GM23338 (cell line): ENCODE results near the gene PDE4D. TPM values are rescaled to one million over a fixed set of nuclear protein-coding genes. Genes with fewer than 3 reads are reported as not detected.

ENCODE experiments used
- ATAC-seq: fragments of 200-7000 bp; cut with Tn5 transposase; 3 replicates; pipeline ENCODE4 v1.9.1; 2020
- DNase-seq: peaks from one replicate; pipeline ENCODE4 v3.0.0-alpha.2; 2015; ENCODE audit warnings: low spot score
- H2AFZ ChIP-seq: fragments of 200-600 bp; sonication (generic); 2 replicates; pipeline ENCODE4 v1.8.0; 2016; ENCODE audit warnings: antibody characterized with exemption, mild to moderate bottlenecking, moderate library complexity
- H3F3A ChIP-seq: fragments of 200-600 bp; sonication (generic); replicated peaks from 2 replicates; pipeline ENCODE4 v1.8.0; 2017; ENCODE audit warnings: antibody characterized with exemption, mixed run types, low read depth
- H3K27ac ChIP-seq: fragments of 200-600 bp; sonication (generic); 2 replicates; pipeline ENCODE4 v1.6.1; 2016; ENCODE audit warnings: low read depth
- H3K27me3 ChIP-seq: fragments of 200-600 bp; sonication (generic); 2 replicates; pipeline ENCODE4 v1.8.0; 2016; ENCODE audit warnings: mild to moderate bottlenecking, mixed run types, moderate library complexity; ENCODE audit not compliant: insufficient read depth
- H3K36me3 ChIP-seq: fragments of 200-600 bp; sonication (generic); 2 replicates; pipeline ENCODE4 v1.8.0; 2016; ENCODE audit warnings: mild to moderate bottlenecking; ENCODE audit not compliant: insufficient read depth
- H3K4me1 ChIP-seq: fragments of 200-600 bp; sonication (generic); 2 replicates; pipeline ENCODE4 v1.8.0; 2016; ENCODE audit warnings: mild to moderate bottlenecking, moderate library complexity; ENCODE audit not compliant: insufficient read depth
- H3K4me2 ChIP-seq: fragments of 200-600 bp; sonication (generic); 2 replicates; pipeline ENCODE4 v1.7.1; 2017; ENCODE audit warnings: mixed run types
- H3K4me3 ChIP-seq: fragments of 200-600 bp; sonication (generic); 2 replicates; pipeline ENCODE4 v1.6.1; 2016; ENCODE audit warnings: mixed run types
- H3K79me2 ChIP-seq: fragments of 200-600 bp; sonication (generic); replicated peaks from 2 replicates; pipeline ENCODE4 v1.8.0; 2017; ENCODE audit warnings: mild to moderate bottlenecking; ENCODE audit not compliant: insufficient read depth
- H3K9me2 ChIP-seq: fragments of 200-600 bp; sonication (generic); 2 replicates; pipeline ENCODE4 v1.8.0; 2017; ENCODE audit not compliant: insufficient read depth
- H4K20me1 ChIP-seq: fragments of 200-600 bp; sonication (generic); replicated peaks from 2 replicates; pipeline ENCODE4 v1.8.0; 2017; ENCODE audit warnings: mild to moderate bottlenecking; ENCODE audit not compliant: insufficient read depth
- H3K27ac Mint-ChIP-seq: 2 replicates; pipeline ENCODE4 v1.8.0; 2020; ENCODE audit warnings: inconsistent platforms, mild to moderate bottlenecking, moderate library complexity, mixed read lengths
- H3K27me3 Mint-ChIP-seq: 3 replicates; pipeline ENCODE4 v1.8.0; 2022; ENCODE audit warnings: low read depth, mild to moderate bottlenecking, moderate library complexity, mixed read lengths, inconsistent platforms; ENCODE audit not compliant: insufficient read depth, poor library complexity
- H3K36me3 Mint-ChIP-seq: 3 replicates; pipeline ENCODE4 v1.8.0; 2021; ENCODE audit warnings: low read depth, mild to moderate bottlenecking, inconsistent platforms, moderate library complexity, mixed read lengths
- H3K4me1 Mint-ChIP-seq: 3 replicates; pipeline ENCODE4 v1.8.0; 2020; ENCODE audit warnings: mild to moderate bottlenecking, inconsistent platforms, mixed read lengths
- H3K4me3 Mint-ChIP-seq: 3 replicates; pipeline ENCODE4 v1.8.0; 2021; ENCODE audit warnings: moderate library complexity, mild to moderate bottlenecking, inconsistent platforms, mixed read lengths
- H3K9me3 Mint-ChIP-seq: 3 replicates; pipeline ENCODE4 v1.8.0; 2020; ENCODE audit warnings: moderate library complexity, mild to moderate bottlenecking, inconsistent platforms, mixed read lengths
- CREB1 ChIP-seq: fragments of 250-450 bp; sonication (Bioruptor Pico); IDR thresholded peaks from 2 replicates; pipeline ENCODE4 v1.5.0; 2020; ENCODE audit warnings: low read depth, mild to moderate bottlenecking, moderate library complexity
- EZH2 ChIP-seq: fragments of 200-600 bp; sonication (generic); IDR thresholded peaks from one replicate; pipeline ENCODE4 v1.8.0; 2017; ENCODE audit warnings: antibody characterized with exemption, mild to moderate bottlenecking, low read depth; ENCODE audit not compliant: unreplicated experiment
- EZH2phosphoT487 ChIP-seq: fragments of 200-600 bp; sonication (generic); IDR thresholded peaks from one replicate; pipeline ENCODE4 v1.8.1; 2018; ENCODE audit warnings: antibody characterized with exemption; ENCODE audit not compliant: unreplicated experiment
- JUNB ChIP-seq: IDR thresholded peaks from one replicate; pipeline ENCODE4 v1.6.1; 2016; ENCODE audit warnings: antibody characterized with exemption; ENCODE audit not compliant: unreplicated experiment
- NANOG ChIP-seq: IDR thresholded peaks from 2 replicates; pipeline ENCODE4 v1.6.1; 2016; ENCODE audit warnings: antibody characterized with exemption, borderline replicate concordance
- POLR2AphosphoS5 ChIP-seq: IDR thresholded peaks from 2 replicates; pipeline ENCODE4 v1.6.1; 2016; ENCODE audit warnings: antibody characterized with exemption, low read depth
- ZNF114 ChIP-seq: fragments of 250-450 bp; sonication (Bioruptor Pico); IDR thresholded peaks from 2 replicates; pipeline ENCODE4 v1.5.0; 2020; ENCODE audit warnings: mild to moderate bottlenecking, moderate library complexity
- ZNF331 ChIP-seq: fragments of 250-450 bp; sonication (Bioruptor Pico); IDR thresholded peaks from 2 replicates; pipeline ENCODE4 v1.5.0; 2020; ENCODE audit warnings: low read depth, mild to moderate bottlenecking, moderate library complexity
- polyA plus RNA-seq: library from polyadenylated mRNA; unstranded; fragments of >200 nt; fragmentation: Nextera tagmentation; extraction: Ambion mirVana; gene quantifications from 2 replicates; pipeline ENCODE4 v1.2.1, GENCODE V29; 2016
- total RNA-seq: library from RNA; depleted of rRNA; stranded (reverse); fragments of >200 nt; shearing (Covaris generic); gene quantifications from 2 replicates; pipeline ENCODE4 v1.2.3, GENCODE V29; 2014
- TF ChIP-seq, protein P1 (sequence below), 2 experiments: fragments of 200-600 bp in 1 of 2; sonication (generic) in 1 of 2; conservative IDR thresholded peaks; 2 replicates each; pipeline versions ENCODE4 v1.5.1 to v1.6.1; 2016 to 2017; ENCODE audit warnings: antibody characterized with exemption in 2 of 2, low read depth in 2 of 2, mild to moderate bottlenecking in 2 of 2, moderate library complexity in 1 of 2
- TF ChIP-seq, protein P2 (sequence below): fragments of 250-450 bp; sonication (Bioruptor Pico); IDR thresholded peaks from 2 replicates; pipeline ENCODE4 v1.5.0; 2020; ENCODE audit warnings: mild to moderate bottlenecking, moderate library complexity
- TF ChIP-seq, protein P3 (sequence below): IDR thresholded peaks from one replicate; pipeline ENCODE4 v1.6.1; 2018; ENCODE audit warnings: antibody characterized with exemption; ENCODE audit not compliant: unreplicated experiment
- TF ChIP-seq, protein P4 (sequence below): IDR thresholded peaks from 2 replicates; pipeline ENCODE4 v1.6.1; 2016; ENCODE audit warnings: antibody characterized with exemption

The PDE4D gene
- total and polyA plus RNA-seq, 2 experiments from 2014 or later: 2.1 to 4.7 TPM

DNA sequence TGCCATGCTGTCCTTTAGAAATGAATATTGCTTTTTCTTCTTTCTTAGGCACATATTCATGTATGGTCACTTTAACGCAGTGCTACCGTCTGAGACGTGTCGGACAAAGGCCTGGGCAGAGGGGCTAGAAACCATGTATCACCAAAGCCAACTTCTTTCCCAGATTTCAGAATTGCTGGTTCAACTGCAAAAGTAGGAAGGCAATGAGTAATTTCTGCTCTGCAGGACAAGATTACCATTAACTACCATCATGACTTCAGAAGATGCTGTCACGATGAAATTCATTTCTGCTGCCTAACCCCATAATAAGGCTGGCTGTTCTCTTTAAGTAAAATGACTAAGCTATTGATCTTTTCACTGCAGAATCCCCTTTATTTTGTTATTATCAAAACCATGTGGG, 306.7 kb downstream of the PDE4D start:
- H3K4me2 ChIP-seq: peak overlapping the region; percentile 69
- Mint-ChIP-seq H3K9me3 (no peaks in the 10 kb centered on the region; the same call in 2 of the 3 replicates), H3K27ac (no peak overlapping the region), H3K36me3 (no peaks in the 10 kb centered on the region), H3K27me3 (peaks cover 4% of the 10 kb centered on the region), H3K4me1 (peaks cover 42% of the 10 kb centered on the region), H3K4me3 (peak overlapping the region; percentile 34; the same call in 1 of the 3 replicates)
- no peaks in the 10 kb centered on the region for H3K36me3 ChIP-seq
- no peak overlapping the region for H3K27ac ChIP-seq
- peaks cover 47% of the 10 kb centered on the region for H3K4me1 ChIP-seq
- no peaks in the 10 kb centered on the region for H3K27me3 ChIP-seq
- ATAC-seq (no peak), DNase-seq (no peak)
- no peaks in the 10 kb centered on the region for H3K79me2 ChIP-seq
- H2AFZ ChIP-seq: peak overlapping the region; percentile 73; the same call in 1 of the 2 replicates
- H3F3A ChIP-seq: no peaks in the 10 kb centered on the region
- no peaks in the 10 kb centered on the region for H4K20me1 ChIP-seq
- peak overlapping the region; percentile 37; the same call in 1 of the 2 replicates for H3K4me3 ChIP-seq
- H3K9me2 ChIP-seq: no peaks in the 10 kb centered on the region
- TF ChIP-seq NANOG (no peak), EZH2phosphoT487 (no peak), ZNF114 (CRISPR knock-in tag) (no peak), POLR2AphosphoS5 (no peak), CREB1 (CRISPR knock-in tag) (no peak), JUNB (no peak), ZNF331 (CRISPR knock-in tag) (no peak), EZH2 (no peak)
- TF ChIP-seq, protein P1, sequence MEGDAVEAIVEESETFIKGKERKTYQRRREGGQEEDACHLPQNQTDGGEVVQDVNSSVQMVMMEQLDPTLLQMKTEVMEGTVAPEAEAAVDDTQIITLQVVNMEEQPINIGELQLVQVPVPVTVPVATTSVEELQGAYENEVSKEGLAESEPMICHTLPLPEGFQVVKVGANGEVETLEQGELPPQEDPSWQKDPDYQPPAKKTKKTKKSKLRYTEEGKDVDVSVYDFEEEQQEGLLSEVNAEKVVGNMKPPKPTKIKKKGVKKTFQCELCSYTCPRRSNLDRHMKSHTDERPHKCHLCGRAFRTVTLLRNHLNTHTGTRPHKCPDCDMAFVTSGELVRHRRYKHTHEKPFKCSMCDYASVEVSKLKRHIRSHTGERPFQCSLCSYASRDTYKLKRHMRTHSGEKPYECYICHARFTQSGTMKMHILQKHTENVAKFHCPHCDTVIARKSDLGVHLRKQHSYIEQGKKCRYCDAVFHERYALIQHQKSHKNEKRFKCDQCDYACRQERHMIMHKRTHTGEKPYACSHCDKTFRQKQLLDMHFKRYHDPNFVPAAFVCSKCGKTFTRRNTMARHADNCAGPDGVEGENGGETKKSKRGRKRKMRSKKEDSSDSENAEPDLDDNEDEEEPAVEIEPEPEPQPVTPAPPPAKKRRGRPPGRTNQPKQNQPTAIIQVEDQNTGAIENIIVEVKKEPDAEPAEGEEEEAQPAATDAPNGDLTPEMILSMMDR (conservative IDR thresholded peaks at IDR 0.05; ENCODE audit: low read depth in 2 of 2): no peak
- TF ChIP-seq, protein P2, sequence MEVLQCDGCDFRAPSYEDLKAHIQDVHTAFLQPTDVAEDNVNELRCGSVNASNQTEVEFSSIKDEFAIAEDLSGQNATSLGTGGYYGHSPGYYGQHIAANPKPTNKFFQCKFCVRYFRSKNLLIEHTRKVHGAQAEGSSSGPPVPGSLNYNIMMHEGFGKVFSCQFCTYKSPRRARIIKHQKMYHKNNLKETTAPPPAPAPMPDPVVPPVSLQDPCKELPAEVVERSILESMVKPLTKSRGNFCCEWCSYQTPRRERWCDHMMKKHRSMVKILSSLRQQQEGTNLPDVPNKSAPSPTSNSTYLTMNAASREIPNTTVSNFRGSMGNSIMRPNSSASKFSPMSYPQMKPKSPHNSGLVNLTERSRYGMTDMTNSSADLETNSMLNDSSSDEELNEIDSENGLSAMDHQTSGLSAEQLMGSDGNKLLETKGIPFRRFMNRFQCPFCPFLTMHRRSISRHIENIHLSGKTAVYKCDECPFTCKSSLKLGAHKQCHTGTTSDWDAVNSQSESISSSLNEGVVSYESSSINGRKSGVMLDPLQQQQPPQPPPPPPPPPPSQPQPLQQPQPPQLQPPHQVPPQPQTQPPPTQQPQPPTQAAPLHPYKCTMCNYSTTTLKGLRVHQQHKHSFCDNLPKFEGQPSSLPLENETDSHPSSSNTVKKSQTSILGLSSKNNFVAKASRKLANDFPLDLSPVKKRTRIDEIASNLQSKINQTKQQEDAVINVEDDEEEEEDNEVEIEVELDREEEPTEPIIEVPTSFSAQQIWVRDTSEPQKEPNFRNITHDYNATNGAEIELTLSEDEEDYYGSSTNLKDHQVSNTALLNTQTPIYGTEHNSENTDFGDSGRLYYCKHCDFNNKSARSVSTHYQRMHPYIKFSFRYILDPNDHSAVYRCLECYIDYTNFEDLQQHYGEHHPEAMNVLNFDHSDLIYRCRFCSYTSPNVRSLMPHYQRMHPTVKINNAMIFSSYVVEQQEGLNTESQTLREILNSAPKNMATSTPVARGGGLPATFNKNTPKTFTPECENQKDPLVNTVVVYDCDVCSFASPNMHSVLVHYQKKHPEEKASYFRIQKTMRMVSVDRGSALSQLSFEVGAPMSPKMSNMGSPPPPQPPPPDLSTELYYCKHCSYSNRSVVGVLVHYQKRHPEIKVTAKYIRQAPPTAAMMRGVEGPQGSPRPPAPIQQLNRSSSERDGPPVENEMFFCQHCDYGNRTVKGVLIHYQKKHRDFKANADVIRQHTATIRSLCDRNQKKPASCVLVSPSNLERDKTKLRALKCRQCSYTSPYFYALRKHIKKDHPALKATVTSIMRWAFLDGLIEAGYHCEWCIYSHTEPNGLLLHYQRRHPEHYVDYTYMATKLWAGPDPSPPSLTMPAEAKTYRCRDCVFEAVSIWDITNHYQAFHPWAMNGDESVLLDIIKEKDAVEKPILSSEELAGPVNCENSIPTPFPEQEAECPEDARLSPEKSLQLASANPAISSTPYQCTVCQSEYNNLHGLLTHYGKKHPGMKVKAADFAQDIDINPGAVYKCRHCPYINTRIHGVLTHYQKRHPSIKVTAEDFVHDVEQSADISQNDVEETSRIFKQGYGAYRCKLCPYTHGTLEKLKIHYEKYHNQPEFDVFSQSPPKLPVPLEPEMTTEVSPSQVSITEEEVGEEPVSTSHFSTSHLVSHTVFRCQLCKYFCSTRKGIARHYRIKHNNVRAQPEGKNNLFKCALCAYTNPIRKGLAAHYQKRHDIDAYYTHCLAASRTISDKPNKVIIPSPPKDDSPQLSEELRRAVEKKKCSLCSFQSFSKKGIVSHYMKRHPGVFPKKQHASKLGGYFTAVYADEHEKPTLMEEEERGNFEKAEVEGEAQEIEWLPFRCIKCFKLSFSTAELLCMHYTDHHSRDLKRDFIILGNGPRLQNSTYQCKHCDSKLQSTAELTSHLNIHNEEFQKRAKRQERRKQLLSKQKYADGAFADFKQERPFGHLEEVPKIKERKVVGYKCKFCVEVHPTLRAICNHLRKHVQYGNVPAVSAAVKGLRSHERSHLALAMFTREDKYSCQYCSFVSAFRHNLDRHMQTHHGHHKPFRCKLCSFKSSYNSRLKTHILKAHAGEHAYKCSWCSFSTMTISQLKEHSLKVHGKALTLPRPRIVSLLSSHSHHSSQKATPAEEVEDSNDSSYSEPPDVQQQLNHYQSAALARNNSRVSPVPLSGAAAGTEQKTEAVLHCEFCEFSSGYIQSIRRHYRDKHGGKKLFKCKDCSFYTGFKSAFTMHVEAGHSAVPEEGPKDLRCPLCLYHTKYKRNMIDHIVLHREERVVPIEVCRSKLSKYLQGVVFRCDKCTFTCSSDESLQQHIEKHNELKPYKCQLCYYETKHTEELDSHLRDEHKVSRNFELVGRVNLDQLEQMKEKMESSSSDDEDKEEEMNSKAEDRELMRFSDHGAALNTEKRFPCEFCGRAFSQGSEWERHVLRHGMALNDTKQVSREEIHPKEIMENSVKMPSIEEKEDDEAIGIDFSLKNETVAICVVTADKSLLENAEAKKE (CRISPR knock-in tag): no peak
- TF ChIP-seq, protein P3, sequence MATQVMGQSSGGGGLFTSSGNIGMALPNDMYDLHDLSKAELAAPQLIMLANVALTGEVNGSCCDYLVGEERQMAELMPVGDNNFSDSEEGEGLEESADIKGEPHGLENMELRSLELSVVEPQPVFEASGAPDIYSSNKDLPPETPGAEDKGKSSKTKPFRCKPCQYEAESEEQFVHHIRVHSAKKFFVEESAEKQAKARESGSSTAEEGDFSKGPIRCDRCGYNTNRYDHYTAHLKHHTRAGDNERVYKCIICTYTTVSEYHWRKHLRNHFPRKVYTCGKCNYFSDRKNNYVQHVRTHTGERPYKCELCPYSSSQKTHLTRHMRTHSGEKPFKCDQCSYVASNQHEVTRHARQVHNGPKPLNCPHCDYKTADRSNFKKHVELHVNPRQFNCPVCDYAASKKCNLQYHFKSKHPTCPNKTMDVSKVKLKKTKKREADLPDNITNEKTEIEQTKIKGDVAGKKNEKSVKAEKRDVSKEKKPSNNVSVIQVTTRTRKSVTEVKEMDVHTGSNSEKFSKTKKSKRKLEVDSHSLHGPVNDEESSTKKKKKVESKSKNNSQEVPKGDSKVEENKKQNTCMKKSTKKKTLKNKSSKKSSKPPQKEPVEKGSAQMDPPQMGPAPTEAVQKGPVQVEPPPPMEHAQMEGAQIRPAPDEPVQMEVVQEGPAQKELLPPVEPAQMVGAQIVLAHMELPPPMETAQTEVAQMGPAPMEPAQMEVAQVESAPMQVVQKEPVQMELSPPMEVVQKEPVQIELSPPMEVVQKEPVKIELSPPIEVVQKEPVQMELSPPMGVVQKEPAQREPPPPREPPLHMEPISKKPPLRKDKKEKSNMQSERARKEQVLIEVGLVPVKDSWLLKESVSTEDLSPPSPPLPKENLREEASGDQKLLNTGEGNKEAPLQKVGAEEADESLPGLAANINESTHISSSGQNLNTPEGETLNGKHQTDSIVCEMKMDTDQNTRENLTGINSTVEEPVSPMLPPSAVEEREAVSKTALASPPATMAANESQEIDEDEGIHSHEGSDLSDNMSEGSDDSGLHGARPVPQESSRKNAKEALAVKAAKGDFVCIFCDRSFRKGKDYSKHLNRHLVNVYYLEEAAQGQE: no peak
- TF ChIP-seq, protein P4, sequence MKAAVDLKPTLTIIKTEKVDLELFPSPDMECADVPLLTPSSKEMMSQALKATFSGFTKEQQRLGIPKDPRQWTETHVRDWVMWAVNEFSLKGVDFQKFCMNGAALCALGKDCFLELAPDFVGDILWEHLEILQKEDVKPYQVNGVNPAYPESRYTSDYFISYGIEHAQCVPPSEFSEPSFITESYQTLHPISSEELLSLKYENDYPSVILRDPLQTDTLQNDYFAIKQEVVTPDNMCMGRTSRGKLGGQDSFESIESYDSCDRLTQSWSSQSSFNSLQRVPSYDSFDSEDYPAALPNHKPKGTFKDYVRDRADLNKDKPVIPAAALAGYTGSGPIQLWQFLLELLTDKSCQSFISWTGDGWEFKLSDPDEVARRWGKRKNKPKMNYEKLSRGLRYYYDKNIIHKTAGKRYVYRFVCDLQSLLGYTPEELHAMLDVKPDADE: no peak
